ENCODE measurements around the gene DERA. TPM values are rescaled to one million over a fixed set of nuclear protein-coding genes. Genes with fewer than 3 reads are reported as not detected.

Gene DERA
- total and polyA plus RNA-seq, 2 of the 8 experiments (the other 6 are each of a cell fraction or from before 2014, with no cell fraction given) = 13.1 to 17.1 TPM

DNA sequence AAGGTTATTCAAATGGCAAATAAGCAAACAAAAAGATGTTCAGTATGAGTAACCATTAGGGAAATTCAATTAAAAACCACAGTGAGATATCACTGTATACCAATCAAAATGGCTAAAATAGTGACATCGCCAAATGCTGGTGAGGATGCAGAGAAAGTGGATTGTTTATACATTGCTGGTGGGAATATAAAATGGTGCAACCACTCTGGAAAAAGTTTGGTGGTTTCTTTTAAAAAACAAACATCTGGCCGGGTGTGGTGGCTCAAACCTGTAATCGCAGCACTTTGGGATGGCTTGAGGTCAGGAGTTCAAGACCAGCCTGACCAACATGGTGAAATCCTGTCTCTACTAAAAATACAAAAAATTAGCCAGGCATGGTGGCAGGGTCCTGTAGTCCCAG is 42.9 kb upstream of the DERA start:
- ChIA-PET CTCF (ENCODE audit: partially characterized antibody) (interaction anchor here (1.3 kb wide), 1 partner anchor 10 kb away, joined by 7 read pairs; no protein-coding TSS in a partner anchor), POLR2A (ENCODE audit: partially characterized antibody) (interaction anchor here (0.8 to 2.6 kb wide), 2 partner anchors 14 to 22 kb away, joined by 3 to 6 read pairs; partner anchors contain the start of gene STRAP)
- H3K23ac ChIP-seq (ENCODE audit: insufficient read length) = no peak overlapping the region
- H2BK15ac ChIP-seq (ENCODE audit: low read length) = no peak overlapping the region
- H3K23me2 ChIP-seq (ENCODE audit: low read depth, low read length) = no peaks in the 10 kb centered on the region
- no peak overlapping the region for H4K5ac ChIP-seq (ENCODE audit: insufficient read length, low read depth, low read length)
- no peak overlapping the region for H3K56ac ChIP-seq (replicated peaks; ENCODE audit: insufficient read length, low read depth, low read length)
- no peak overlapping the region for H2AK5ac ChIP-seq (ENCODE audit: low read depth, low read length)
- 100% methylated on average over 3 of the region's 3 CpGs; no CpG with 5 or more reads in 1 of the 2 experiments for WGBS, 2 experiments (ENCODE audit: extremely low coverage in 1 of 2, insufficient coverage in 1 of 2, insufficient read length in 1 of 2, insufficient replicate concordance in 2 of 2, low coverage in 1 of 2, low lambda C conversion rate in 2 of 2, missing lambda C conversion rate in 1 of 2)
- H2BK12ac ChIP-seq (ENCODE audit: low read depth, low read length) = no peak overlapping the region
- H2BK20ac ChIP-seq (ENCODE audit: low read length) = no peak overlapping the region
- no peaks in the 10 kb centered on the region for H3K79me2 ChIP-seq (ENCODE audit: control insufficient read depth in 1 of 2, insufficient read depth in 2 of 2, low read length in 2 of 2)
- no peak for FAIRE-seq
- no peak overlapping the region for H4K8ac ChIP-seq (ENCODE audit: extremely low read depth, insufficient read depth, low read length)
- H2AFZ ChIP-seq (ENCODE audit: low read length) = no peak overlapping the region
- H3K27me3 ChIP-seq (replicated peaks in 1 of 4; ENCODE audit: control insufficient read depth in 3 of 4, extremely low read depth in 1 of 4, insufficient read depth in 3 of 4, low read length in 3 of 4) = no peaks in the 10 kb centered on the region
- H3K36me3 ChIP-seq (ENCODE audit: control insufficient read depth in 2 of 4, insufficient read depth in 4 of 4, low read length in 3 of 4) = no peaks in the 10 kb centered on the region
- no peak overlapping the region for H3K4ac ChIP-seq (replicated peaks; ENCODE audit: insufficient read length, low read depth, low read length)
- no peak overlapping the region for H4K91ac ChIP-seq (replicated peaks; ENCODE audit: insufficient read length, low read length)
- no peaks in the 10 kb centered on the region for H3K79me1 ChIP-seq (ENCODE audit: low read depth, low read length)
- no peak overlapping the region for H3K18ac ChIP-seq (ENCODE audit: extremely low read depth, low read length)
- H3K9me3 ChIP-seq (ENCODE audit: insufficient read depth in 2 of 2, low read depth in 1 of 2, low read length in 1 of 2) = no peaks in the 10 kb centered on the region
- H3K4me2 ChIP-seq (ENCODE audit: insufficient read depth in 1 of 2, low read depth in 2 of 2, low read length in 2 of 2) = no peak overlapping the region
- no peak overlapping the region for H3K27ac ChIP-seq (ENCODE audit: low read depth, low read length)
- no peak for DNase-seq (ENCODE audit: low read depth in 1 of 2, low spot score in 2 of 2)
- H2BK120ac ChIP-seq (replicated peaks; ENCODE audit: low read depth, low read length) = no peak overlapping the region
- no peak overlapping the region for H3K14ac ChIP-seq (ENCODE audit: insufficient read length)
- H2BK5ac ChIP-seq (ENCODE audit: low read depth, low read length) = no peak overlapping the region
- no peaks in the 10 kb centered on the region for H4K20me1 ChIP-seq (replicated peaks in 1 of 2; ENCODE audit: control insufficient read depth in 1 of 2, insufficient read depth in 2 of 2, low read length in 2 of 2)
- peaks cover 0 to 3% (median 0%) of the 10 kb centered on the region in 4 experiments; a peak in 1 of 7 replicates for H3K4me1 ChIP-seq (replicated peaks in 1 of 4; ENCODE audit: control insufficient read depth in 3 of 4, insufficient read depth in 4 of 4, low read length in 3 of 4)
- H3K4me3 ChIP-seq (ENCODE audit: extremely low read depth in 1 of 4, insufficient read depth in 2 of 4, low read depth in 3 of 4, low read length in 4 of 4) = no peak overlapping the region
- H3K9ac ChIP-seq (replicated peaks in 1 of 4; ENCODE audit: extremely low read depth in 1 of 4, low read depth in 3 of 4, low read length in 3 of 4) = no peak overlapping the region
- TF ChIP-seq, protein P1, sequence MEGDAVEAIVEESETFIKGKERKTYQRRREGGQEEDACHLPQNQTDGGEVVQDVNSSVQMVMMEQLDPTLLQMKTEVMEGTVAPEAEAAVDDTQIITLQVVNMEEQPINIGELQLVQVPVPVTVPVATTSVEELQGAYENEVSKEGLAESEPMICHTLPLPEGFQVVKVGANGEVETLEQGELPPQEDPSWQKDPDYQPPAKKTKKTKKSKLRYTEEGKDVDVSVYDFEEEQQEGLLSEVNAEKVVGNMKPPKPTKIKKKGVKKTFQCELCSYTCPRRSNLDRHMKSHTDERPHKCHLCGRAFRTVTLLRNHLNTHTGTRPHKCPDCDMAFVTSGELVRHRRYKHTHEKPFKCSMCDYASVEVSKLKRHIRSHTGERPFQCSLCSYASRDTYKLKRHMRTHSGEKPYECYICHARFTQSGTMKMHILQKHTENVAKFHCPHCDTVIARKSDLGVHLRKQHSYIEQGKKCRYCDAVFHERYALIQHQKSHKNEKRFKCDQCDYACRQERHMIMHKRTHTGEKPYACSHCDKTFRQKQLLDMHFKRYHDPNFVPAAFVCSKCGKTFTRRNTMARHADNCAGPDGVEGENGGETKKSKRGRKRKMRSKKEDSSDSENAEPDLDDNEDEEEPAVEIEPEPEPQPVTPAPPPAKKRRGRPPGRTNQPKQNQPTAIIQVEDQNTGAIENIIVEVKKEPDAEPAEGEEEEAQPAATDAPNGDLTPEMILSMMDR (IDR thresholded peaks at IDR 0.05; ENCODE audit: control extremely low read depth in 1 of 3, insufficient read depth in 1 of 3, low read depth in 1 of 3, low read length in 3 of 3) = no peak
- no peak for TF ChIP-seq EP300 (IDR thresholded peaks at IDR 0.05; ENCODE audit: borderline replicate concordance in 1 of 2, low read depth in 2 of 2, low read length in 2 of 2)
- TF ChIP-seq ATF2 (IDR thresholded peaks at IDR 0.05; ENCODE audit: low read length) = no peak
- no peak for TF ChIP-seq SRF (IDR thresholded peaks at IDR 0.05; ENCODE audit: low read depth, low read length)
- TF ChIP-seq, protein P2, sequence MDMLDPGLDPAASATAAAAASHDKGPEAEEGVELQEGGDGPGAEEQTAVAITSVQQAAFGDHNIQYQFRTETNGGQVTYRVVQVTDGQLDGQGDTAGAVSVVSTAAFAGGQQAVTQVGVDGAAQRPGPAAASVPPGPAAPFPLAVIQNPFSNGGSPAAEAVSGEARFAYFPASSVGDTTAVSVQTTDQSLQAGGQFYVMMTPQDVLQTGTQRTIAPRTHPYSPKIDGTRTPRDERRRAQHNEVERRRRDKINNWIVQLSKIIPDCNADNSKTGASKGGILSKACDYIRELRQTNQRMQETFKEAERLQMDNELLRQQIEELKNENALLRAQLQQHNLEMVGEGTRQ (IDR thresholded peaks at IDR 0.05; ENCODE audit: low read length) = no peak
- TF ChIP-seq GABPA (IDR thresholded peaks at IDR 0.05; ENCODE audit: borderline replicate concordance, insufficient read depth, low read length) = no peak
- TF ChIP-seq CBX8 (IDR thresholded peaks at IDR 0.05; ENCODE audit: borderline replicate concordance, low read depth, low read length) = no peak
- TF ChIP-seq GTF2F1 (IDR thresholded peaks at IDR 0.05; ENCODE audit: borderline replicate concordance, low read depth, low read length) = no peak
